Activated gamma-delta T cell treated with Interleukin-2 at 50 U/mL for 16 hours (primary cell): ENCODE measurements around the gene NAT8L.

Experiments used
- DNase-seq: peaks from one replicate; pipeline ENCODE4 v3.0.0-alpha.2; 2020

The NAT8L gene

GRCh38 chr4:2046031-2046961 lies 12.8 kb upstream of the NAT8L start:
- DNase-seq, result no peak

GRCh38 chr4:2047031-2047660 lies 12.0 kb upstream of the NAT8L start:
- no peak for DNase-seq

DNA sequence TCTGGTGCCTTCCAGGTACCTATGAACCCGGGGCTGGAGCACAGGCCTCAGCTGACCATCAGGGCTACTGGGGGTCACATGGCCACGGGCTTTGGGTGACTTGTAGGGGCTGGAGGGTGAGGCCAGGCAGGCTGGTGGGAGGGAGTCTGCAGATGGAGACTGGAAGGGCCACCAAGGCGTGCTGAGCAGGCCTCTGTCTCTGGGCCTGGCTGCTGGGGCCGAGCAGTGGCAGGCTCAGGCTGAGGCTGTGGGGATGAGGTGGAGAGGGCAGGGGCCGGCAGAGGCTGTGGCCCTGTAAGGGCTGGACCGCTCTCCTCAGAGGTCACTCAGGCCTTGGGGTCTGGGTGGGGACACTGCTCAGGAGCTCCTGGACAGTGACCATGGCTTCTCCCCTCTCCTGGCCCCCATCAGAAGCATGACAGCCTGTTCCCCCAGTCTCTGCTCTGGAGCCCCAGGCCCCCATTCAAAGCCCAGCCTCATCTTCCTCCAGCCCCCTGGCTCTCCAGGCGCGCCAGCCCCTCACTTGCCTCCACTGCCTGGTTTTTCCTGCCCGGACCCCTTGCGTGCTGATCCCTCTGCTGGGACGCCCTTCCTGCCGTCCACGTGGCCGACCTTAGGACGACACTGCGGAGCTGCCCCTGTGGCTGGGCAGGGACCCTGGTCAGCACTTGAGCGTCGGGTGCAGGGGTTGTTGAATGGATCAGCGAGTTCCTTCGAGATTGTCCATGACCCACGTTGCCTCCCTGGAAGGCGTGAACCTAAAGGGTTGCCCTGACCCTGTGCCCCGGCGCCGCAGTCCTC lies 11.1 kb upstream of the NAT8L start:
- no peak for DNase-seq

DNA sequence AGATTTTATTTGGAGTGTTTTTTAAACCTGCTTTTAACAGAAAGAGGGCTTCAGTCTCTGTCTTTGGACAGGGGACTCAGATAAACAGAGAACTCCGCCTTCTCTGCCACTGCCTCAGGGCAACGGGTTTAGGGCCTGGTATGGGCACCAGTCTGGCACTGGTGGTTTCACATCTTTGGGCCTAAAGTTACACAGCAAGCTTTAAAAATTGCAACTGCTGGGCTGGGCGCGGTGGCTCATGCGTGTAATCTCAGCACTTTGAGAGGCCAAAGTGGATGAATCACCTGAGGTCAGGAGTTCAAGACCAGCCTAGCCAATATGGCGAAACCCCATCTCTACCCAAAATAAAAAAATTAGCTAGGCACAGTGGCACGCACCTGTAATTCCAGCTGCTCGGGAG lies 10.3 kb upstream of the NAT8L start:
- no peak for DNase-seq

DNA sequence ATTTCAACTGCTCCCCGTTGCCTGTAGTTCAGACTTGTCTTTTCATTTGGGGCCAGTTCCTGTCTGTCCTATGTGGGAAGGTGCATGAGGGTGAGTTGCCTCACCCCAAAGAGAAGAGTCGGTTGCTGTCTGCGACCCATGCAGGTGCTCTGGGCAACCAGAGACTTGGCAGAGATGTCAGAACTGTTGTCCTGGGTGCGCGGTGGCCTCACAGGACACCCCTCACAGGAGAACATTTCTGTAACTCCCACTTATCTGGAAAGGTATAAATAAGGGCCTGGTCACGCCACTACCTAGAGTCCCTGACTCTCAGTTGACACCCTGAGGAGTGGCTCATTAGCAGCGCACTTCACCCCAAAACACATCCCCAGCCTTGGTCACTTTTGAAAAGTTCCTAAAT lies 9.7 kb upstream of the NAT8L start:
- no peak for DNase-seq

GRCh38 chr4:2049811-2050210 lies 9.3 kb upstream of the NAT8L start:
- DNase-seq, result no peak

GRCh38 chr4:2051086-2051485 lies 8.0 kb upstream of the NAT8L start:
- no peak for DNase-seq

DNA sequence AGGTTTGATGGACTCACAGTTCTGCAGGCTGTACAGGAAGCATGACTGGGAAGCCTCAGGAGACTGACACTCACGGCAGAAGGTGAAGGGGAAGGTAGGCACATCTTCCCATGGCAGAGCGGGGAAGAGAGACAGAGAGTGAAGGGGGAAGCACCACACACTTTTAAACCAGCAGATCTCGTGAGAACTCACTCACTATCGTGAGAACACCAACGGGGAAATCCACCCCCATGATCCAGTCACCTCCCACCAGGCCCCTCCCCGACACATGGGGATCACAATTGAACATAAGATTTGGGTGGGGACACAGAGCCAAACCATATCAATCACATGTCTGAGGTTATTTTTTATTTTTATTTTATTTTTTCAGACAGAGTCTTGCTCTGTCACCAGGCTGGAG lies 4.9 kb upstream of the NAT8L start:
- DNase-seq, result no peak

- DNase-seq, result no peak
These were observed 1.6 kb upstream of the NAT8L start for GRCh38 chr4:2057382-2058065.

DNA sequence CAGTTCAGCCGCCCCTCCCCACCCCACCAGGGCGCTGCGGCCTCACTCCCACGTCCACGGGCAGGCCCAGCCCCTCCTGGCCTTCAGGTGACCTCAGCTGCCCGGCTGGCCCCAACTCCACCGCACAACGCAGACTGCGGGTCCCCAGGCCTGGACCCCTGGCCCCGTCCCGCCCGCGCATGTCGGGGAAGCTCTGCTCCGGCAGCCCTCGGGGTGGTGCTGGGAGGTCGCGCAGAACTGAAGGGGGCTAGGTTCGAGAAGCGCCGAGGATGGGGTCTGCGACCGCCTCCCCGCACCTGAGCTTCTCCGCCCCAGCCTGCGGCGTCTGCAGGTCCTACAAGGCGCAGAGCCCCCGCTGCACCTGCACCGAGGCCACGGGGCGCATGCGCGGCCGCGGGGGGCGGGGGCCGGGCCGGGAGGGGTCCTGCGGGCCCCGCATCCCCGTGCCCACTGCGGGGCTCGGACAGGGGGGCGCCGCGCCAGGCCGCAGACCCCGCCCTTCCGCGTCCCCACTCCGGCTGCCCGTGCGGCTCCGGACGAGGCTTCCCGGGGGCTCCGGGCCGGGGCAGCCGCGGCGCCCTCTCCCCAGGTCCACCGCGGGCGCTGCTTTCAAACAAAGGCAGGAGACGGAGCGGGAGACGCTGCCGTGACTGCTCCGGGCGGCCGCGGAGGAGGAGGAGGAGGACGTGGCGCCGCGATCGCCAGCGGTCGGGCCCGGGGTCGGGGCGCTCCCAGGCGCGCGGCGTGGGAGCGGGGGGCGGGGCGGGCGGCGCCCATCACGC lies 672 bp upstream of the NAT8L start:
- no peak for DNase-seq

GRCh38 chr4:2059726-2060602 lies 837 bp downstream of the NAT8L start:
- no peak for DNase-seq

GRCh38 chr4:2060611-2061185 lies 1.6 kb downstream of the NAT8L start:
- DNase-seq, result no peak

GRCh38 chr4:2061186-2062131 lies 2.3 kb downstream of the NAT8L start:
- no peak for DNase-seq

DNA sequence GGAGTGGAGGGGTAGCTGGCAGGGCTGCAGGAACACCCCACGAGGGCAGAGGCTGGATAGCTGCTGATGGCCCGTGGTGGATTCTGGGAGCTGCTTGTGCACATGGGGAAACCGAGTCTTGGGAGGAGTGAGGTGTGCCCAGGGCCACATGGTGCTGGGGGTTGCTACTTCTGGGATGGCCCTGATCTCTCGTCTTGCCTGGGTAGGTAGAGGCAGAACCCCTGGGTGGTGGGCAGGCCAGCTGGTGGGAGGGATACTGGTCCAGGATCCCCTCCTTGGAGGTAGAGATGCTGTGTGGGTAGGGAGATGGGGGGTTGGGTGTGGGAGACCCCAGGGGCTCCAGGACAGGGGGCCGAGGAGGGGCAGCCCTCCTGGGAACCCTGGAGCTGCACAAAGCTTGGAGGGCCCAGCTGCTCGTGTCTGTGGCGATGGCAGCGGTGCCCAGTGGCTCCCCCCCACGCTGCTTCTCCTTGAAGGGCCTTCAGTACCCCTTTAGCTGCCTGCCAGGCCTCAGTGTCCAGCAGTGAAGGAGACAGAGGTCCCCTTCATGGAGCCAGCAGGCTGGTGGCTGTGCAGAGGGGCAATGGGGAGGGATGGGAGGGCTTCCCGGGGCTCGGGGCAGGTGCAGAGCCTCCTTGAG lies 3.2 kb downstream of the NAT8L start:
- DNase-seq, result no peak

- no peak for DNase-seq
These were observed 3.8 kb downstream of the NAT8L start for GRCh38 chr4:2062808-2063524.

GRCh38 chr4:2063557-2064275 lies 4.6 kb downstream of the NAT8L start:
- DNase-seq, result no peak

- no peak for DNase-seq
These were observed 5.3 kb downstream of the NAT8L start for GRCh38 chr4:2064276-2064991.
